CMK (cell line): ENCODE measurements around the gene PRKCA.
"Not testable (repeated sequence)": the region's sequence is repeated elsewhere in the genome, so short reads cannot be mapped to it uniquely, and the experiment has no call there.

ENCODE experiments used
- DNase-seq: peaks from one replicate; pipeline ENCODE4 v3.0.0-alpha.2; 2010; ENCODE audit warnings: low read depth

Gene PRKCA

DNA sequence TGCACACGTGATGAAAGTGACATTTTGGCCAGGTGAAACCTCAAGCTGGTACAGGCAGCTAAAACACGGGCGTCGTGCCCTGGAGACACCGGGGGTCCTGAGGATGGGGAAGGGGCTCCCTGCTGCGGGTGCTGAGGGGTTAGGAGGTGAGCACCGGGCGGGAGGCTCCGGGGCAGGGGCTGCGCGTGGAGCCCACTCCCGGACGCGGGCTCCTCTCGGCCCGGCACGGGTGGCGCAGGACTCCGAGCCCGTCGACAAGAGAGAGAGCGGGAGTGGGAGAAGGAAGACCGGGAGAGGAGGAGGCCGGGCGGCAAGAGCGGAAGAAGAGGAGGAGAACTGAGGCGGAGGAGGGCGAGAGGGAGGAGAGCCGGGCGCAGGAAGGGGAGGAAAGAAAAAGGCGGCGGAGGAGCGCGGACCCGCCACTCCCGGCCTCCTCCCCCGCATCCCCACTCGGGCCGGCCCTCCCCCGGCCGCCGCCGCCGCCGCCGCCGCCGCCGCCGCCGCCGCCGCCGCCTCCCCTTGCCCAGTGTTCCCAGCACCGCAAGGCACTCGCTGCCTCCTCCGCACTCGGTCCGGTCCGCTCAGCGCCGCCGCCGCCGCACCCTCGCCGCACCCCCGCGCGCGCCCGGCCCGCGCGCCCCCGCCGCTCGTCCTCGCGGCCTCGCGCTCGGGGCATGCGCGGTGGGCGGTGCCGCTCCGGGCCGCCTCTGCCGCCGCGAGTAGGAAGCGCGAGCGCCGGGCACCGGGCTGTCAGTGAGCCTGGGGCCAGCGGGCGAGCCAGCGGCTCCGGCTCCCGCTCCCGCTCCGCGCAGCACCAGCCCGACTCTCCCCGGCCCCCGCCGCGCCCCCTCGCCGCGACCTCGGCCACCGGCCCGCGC, at the start of gene PRKCA:
PRKCA (plus strand) TSS at position 750 of the 878 bp plus-strand sequence.
- no peak for DNase-seq

DNA sequence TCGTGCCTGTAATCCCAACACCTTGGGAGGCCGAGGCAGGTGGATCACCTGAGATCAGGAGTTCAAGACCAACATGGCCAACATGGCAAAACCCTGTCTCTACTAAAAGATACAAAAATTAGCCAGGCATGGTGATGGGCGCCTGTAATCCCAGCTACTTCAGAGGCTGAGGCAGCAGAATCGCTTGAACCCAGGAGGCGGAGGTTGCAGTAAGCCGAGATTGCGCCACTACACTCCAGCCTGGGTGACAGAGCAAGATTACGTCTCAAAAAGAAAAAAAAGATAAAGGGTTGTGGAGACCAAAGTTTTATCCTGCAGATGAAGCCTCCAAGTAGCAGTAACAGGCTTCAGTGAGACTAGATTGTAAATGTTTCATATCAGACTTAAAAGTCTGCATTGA, 49.0 kb upstream of the PRKCA start:
- not testable (repeated sequence) for DNase-seq

GRCh38 chr17:66255112-66255511, 47.3 kb upstream of the PRKCA start:
- DNase-seq, result peak; percentile 12

- DNase-seq, result no peak
Measured at GRCh38 chr17:66255527-66255971, 46.9 kb upstream of the PRKCA start.

DNA sequence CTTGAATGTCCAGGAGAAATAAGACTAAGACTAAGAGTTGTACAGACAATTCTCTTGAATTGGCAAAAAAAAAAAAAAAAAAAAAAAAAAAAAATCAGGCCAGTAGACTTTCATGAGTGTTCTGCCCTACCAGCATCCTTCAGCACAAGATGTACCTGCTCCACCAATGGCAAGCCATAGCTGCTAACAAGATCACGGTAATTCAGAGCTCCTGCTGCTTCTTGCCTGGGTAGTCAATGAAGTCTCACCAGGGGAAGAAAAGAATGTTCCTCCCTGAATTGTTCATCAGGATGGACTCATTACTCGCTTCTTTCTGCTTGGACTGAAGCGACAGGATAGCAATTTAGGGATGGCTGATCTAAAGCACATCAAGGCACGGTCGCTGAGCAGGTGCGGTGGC, 42.1 kb upstream of the PRKCA start:
- DNase-seq, result no peak

GRCh38 chr17:66260688-66261087, 41.7 kb upstream of the PRKCA start:
- no peak for DNase-seq

GRCh38 chr17:66262767-66263166, 39.6 kb upstream of the PRKCA start:
- DNase-seq, result no peak

- no peak for DNase-seq
Measured at GRCh38 chr17:66264696-66265095, 37.7 kb upstream of the PRKCA start.

- no peak for DNase-seq
Measured at GRCh38 chr17:66268247-66268927, 34.0 kb upstream of the PRKCA start.

- no peak for DNase-seq
Measured at GRCh38 chr17:66270106-66270505, 32.3 kb upstream of the PRKCA start.

DNA sequence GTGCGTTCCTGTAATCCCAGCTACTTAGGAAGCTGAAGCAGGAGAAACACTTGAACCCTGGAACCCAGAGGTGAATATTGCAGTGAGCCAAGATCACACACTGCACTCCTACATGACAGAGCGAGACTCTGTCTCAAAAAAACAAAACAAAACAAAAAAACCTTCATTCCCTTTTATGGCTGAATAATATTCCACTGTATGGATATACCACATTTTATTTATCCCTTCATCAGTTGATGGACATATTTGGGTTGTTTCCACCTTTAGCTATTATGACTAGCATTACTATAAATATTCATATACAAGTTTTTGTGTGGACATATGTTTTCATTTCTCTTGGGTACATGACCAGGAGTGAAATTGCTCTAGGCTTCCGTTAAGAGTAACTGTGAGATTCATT, 30.9 kb upstream of the PRKCA start:
- no peak for DNase-seq

DNA sequence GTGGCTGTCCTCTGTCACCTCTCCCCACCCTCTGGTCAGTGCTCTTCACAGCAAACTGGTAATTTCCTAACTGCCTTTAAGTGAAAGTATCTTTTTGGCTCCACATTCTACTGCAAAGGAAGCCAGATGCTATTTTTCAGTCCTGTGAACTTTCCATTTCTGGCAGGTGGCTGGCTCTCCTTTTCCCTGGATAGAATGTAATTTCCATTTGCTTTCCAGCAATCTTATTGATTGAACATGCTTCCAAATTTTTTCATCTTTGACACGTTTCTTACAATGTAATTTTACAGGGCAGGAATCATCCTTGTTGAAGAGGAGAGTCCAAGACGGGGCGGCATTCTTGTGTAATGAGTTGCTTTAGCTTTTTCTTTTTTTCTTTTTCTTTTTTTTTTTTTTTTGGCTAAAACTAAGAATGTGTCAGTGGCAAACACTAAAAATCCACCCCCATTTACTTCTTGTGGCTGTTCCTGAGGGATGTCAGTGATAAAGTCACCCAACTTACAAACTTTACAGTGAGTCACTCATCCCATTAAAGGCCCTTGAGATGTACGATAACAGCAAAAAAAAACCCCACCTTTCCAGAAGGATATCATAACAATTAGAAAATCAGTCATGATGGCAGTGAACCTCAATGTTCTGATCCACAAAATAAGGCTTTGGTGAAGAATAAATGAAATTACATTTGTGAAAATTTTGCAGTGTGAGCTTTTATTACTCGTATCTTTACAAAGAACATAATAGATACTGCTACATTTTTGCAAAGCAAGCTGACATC, 29.4 kb upstream of the PRKCA start:
- DNase-seq, result no peak

DNA sequence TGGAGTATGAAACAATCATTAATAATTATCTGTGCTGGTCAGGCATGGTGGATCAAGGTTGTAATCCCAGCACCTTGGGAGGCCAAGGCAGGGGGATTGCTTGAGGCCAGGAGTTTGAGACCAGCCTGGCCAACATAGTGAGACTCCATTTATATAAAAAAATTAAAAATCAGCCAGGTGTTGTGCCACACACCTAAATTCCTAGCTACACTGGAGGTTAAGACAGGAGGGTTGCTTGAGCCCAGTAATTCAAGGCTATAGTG, 28.9 kb upstream of the PRKCA start:
- no peak for DNase-seq

DNA sequence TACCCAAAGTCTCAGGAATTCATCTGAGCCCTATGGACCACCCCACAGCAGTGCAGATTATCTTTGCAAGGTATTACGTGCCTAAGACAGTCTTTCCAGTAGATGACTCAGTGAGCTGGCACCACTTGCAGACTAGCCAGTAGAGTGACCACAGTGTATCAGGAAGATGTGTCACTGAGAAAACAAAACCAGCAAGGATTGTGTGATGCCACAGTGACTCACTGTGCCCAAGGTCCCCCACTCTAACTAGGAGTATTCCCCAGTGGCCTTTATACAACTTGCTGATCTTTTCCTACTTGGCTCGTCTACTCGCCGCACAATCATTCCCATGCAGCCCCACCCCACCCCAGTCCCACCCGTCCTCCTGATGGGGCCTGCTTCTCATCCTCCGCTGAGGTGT, 26.8 kb upstream of the PRKCA start:
- DNase-seq, result no peak

DNA sequence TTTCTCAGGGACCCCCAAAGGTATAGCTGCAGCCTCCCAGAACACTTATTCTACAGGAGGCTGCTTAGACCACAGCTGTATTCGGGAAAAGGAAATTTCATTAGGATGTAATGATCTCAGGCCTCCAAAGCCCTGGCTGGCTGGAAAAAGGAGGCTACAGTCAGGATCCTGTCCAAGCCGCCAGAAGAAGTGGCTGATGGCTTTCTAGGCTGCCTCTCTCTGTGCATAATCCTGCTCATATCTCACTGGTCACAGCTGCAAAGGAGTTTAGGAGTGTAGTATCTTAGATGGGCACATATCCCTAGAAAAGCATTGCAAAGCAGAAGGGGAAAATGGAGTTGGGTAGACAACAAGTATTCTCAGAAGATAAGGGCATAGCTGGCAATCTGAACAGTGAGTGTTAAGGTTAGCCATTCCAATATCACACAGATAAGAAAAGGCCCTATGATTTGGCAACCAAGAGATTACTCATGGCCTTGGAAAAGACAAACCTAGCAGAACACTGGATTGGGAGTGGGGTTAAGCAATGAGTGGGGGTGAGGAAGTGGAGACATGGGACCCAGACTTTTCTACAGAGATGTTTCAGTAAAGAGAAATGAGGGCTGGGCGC, 26.0 kb upstream of the PRKCA start:
- DNase-seq, result no peak

GRCh38 chr17:66277191-66277590, 25.2 kb upstream of the PRKCA start:
- DNase-seq, result no peak

DNA sequence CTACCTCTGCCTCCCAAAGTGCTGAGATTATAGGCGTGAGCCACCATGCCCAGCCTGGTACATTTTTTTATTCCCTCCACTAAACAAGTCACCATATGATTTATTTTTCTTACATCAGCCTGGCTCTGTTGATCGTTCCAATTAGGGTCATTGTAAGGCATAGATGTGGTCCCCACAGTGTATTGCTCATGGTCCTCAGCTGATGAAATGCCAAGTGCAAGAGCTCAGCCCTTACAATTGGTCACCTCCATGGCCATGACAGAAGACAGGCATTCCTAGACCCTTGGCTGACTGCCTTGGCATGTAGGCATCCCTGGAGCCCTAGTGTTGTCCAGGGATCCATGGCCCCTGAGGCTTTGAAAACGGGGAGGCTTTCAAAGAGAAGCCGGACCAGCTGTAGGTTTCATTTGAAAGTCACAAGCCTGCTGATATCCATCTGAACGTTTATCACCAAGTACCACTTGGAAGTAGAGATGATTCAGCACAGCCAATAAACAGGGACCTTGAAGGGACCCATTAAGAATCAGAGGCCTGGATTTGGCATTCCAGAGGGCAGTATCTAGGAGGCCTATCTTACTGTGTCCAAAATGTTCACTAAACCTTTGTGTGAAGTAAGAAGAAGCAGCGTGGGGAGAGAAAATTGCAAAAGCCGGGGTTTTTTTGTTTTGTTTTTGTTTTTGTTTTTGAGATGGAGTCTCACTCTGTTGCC, 20.6 kb upstream of the PRKCA start:
- DNase-seq, result no peak

- DNase-seq, result no peak
Measured at GRCh38 chr17:66283296-66283934, 19.0 kb upstream of the PRKCA start.

DNA sequence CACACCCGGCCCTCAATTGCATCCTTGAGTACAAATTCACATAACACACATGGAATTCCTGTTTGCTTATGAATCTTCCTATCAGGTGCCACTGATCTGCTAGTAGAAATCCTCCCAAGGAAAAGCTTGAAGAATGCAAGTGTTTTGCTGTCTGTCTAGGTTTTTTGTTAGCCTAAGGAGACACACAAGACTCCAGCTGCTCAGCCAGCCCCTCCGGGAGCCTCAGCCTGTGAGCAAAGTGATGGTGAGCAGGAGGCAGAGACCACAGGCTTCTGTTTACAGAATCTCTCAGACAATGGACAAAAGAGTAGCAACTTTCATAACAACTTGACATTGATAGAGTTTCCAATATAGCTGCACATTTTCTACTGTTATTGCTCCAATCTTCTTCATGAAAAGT, 18.4 kb upstream of the PRKCA start:
- no peak for DNase-seq

GRCh38 chr17:66285149-66285548, 17.3 kb upstream of the PRKCA start:
- DNase-seq, result no peak

- no peak for DNase-seq
Measured at GRCh38 chr17:66287911-66288310, 14.5 kb upstream of the PRKCA start.
